Nephron (organoid): ENCODE measurements around the gene TXNDC8.

Source experiments
- H3K27ac Mint-ChIP-seq, 3 experiments: 2 replicates each; pipeline ENCODE4 v1.8.0; 2020; ENCODE audit warnings: mixed read lengths in 3 of 3, mild to moderate bottlenecking in 2 of 3, moderate library complexity in 1 of 3
- H3K27me3 Mint-ChIP-seq: 2 replicates; pipeline ENCODE4 v1.8.0; 2021; ENCODE audit warnings: low read depth, mild to moderate bottlenecking, moderate library complexity, mixed read lengths
- H3K36me3 Mint-ChIP-seq: 2 replicates; pipeline ENCODE4 v1.8.0; 2020; ENCODE audit warnings: low read depth, mixed read lengths
- H3K4me1 Mint-ChIP-seq: 2 replicates; pipeline ENCODE4 v1.8.0; 2020; ENCODE audit warnings: mixed read lengths
- H3K4me3 Mint-ChIP-seq, 3 experiments: 2 replicates each; pipeline ENCODE4 v1.8.0; 2020; ENCODE audit warnings: mild to moderate bottlenecking in 3 of 3, mixed read lengths in 3 of 3, moderate library complexity in 2 of 3
- H3K9me3 Mint-ChIP-seq: 2 replicates; pipeline ENCODE4 v1.8.0; 2020; ENCODE audit warnings: mixed read lengths
- CTCF ChIP-seq, 3 experiments: fragments of 200-600 bp; sonication (generic); IDR thresholded peaks; one replicate each; pipeline ENCODE4 v1.5.0; 2021; ENCODE audit warnings: antibody characterized with exemption in 3 of 3; ENCODE audit not compliant: unreplicated experiment in 3 of 3

The TXNDC8 gene

GRCh38 chr9:110309681-110310080 lies 28.0 kb downstream of the TXNDC8 start:
- TF ChIP-seq CTCF (IDR thresholded peaks at IDR 0.05; ENCODE audit: unreplicated experiment in 3 of 3): no peak
- H3K27ac Mint-ChIP-seq: no peak overlapping the region
- H3K27me3 Mint-ChIP-seq: no peaks in the 10 kb centered on the region
- no peak overlapping the region for H3K4me3 Mint-ChIP-seq
- peaks cover 16% of the 10 kb centered on the region for H3K9me3 Mint-ChIP-seq
- H3K4me1 Mint-ChIP-seq: no peaks in the 10 kb centered on the region
- no peaks in the 10 kb centered on the region for H3K36me3 Mint-ChIP-seq

GRCh38 chr9:110308633-110309038 lies 29.0 kb downstream of the TXNDC8 start:
- Mint-ChIP-seq H3K4me1 (no peaks in the 10 kb centered on the region), H3K27me3 (peaks cover 5% of the 10 kb centered on the region), H3K4me3 (no peak overlapping the region), H3K27ac (peak overlapping the region in 2 of 3 experiments; percentile 65 to 70), H3K36me3 (no peaks in the 10 kb centered on the region), H3K9me3 (peaks cover 14% of the 10 kb centered on the region)
- TF ChIP-seq CTCF (IDR thresholded peaks at IDR 0.05; ENCODE audit: unreplicated experiment in 3 of 3): no peak

- no peaks in the 10 kb centered on the region for H3K4me1 Mint-ChIP-seq
- no peak for TF ChIP-seq CTCF (IDR thresholded peaks at IDR 0.05; ENCODE audit: unreplicated experiment in 3 of 3)
- no peak overlapping the region for H3K4me3 Mint-ChIP-seq
- H3K36me3 Mint-ChIP-seq: no peaks in the 10 kb centered on the region
- H3K27ac Mint-ChIP-seq: no peak overlapping the region
- peaks cover 7% of the 10 kb centered on the region for H3K9me3 Mint-ChIP-seq
- H3K27me3 Mint-ChIP-seq: peaks cover 5% of the 10 kb centered on the region
Observed at GRCh38 chr9:110307191-110307590, 30.5 kb downstream of the TXNDC8 start.

GRCh38 chr9:110303133-110303532 lies 34.5 kb downstream of the TXNDC8 start:
- H3K9me3 Mint-ChIP-seq: peaks cover 3% of the 10 kb centered on the region
- no peak overlapping the region for H3K27ac Mint-ChIP-seq
- H3K4me3 Mint-ChIP-seq: no peak overlapping the region
- peaks cover 8% of the 10 kb centered on the region for H3K27me3 Mint-ChIP-seq
- no peak for TF ChIP-seq CTCF (IDR thresholded peaks at IDR 0.05; ENCODE audit: unreplicated experiment in 3 of 3)
- no peaks in the 10 kb centered on the region for H3K4me1 Mint-ChIP-seq
- H3K36me3 Mint-ChIP-seq: no peaks in the 10 kb centered on the region

GRCh38 chr9:110298043-110298605 lies 39.5 kb downstream of the TXNDC8 start:
- Mint-ChIP-seq H3K4me1 (no peaks in the 10 kb centered on the region), H3K9me3 (no peaks in the 10 kb centered on the region), H3K4me3 (no peak overlapping the region), H3K27ac (peak overlapping the region in 1 of 3 experiments; percentile 20), H3K36me3 (no peaks in the 10 kb centered on the region), H3K27me3 (peaks cover 3% of the 10 kb centered on the region)
- no peak for TF ChIP-seq CTCF (IDR thresholded peaks at IDR 0.05; ENCODE audit: unreplicated experiment in 3 of 3)

GRCh38 chr9:110293248-110293647 lies 44.4 kb downstream of the TXNDC8 start:
- Mint-ChIP-seq H3K9me3 (no peaks in the 10 kb centered on the region), H3K36me3 (no peaks in the 10 kb centered on the region), H3K4me1 (no peaks in the 10 kb centered on the region), H3K4me3 (no peak overlapping the region), H3K27me3 (no peaks in the 10 kb centered on the region), H3K27ac (no peak overlapping the region)
- TF ChIP-seq CTCF (IDR thresholded peaks at IDR 0.05; ENCODE audit: unreplicated experiment in 3 of 3): no peak
